Activated naive CD8-positive, alpha-beta T cell (primary cell): ENCODE data around the gene AOPEP.
A peak's percentile ranks its signal among the peaks of the same experiment; 100 is the strongest.
"Not testable (repeated sequence)": the region's sequence is repeated elsewhere in the genome, so short reads cannot be mapped to it uniquely, and the experiment has no call there.

ENCODE experiments used
- H3K27ac Mint-ChIP-seq: one replicate; pipeline ENCODE4 v1.8.0; 2021; ENCODE audit warnings: mixed read lengths
- H3K27me3 Mint-ChIP-seq: one replicate; pipeline ENCODE4 v1.8.0; 2021; ENCODE audit warnings: mixed read lengths
- H3K36me3 Mint-ChIP-seq: one replicate; pipeline ENCODE4 v1.8.0; 2021; ENCODE audit warnings: mixed read lengths
- H3K4me1 Mint-ChIP-seq: one replicate; pipeline ENCODE4 v1.8.0; 2021; ENCODE audit warnings: low read depth, mixed read lengths
- H3K4me3 Mint-ChIP-seq: one replicate; pipeline ENCODE4 v1.8.0; 2021; ENCODE audit warnings: mild to moderate bottlenecking, mixed read lengths
- H3K9me3 Mint-ChIP-seq: one replicate; pipeline ENCODE4 v1.8.0; 2021; ENCODE audit warnings: low read depth, mixed read lengths

The AOPEP gene

GRCh38 chr9:94823710-94824109, 97.2 kb downstream of the AOPEP start:
- no peaks in the 10 kb centered on the region for H3K9me3 Mint-ChIP-seq
- H3K27ac Mint-ChIP-seq = no peak overlapping the region

GRCh38 chr9:94824411-94824810, 97.9 kb downstream of the AOPEP start:
- Mint-ChIP-seq H3K36me3 (peaks cover 17% of the 10 kb centered on the region), H3K4me1 (no peaks in the 10 kb centered on the region), H3K4me3 (no peak overlapping the region), H3K9me3 (no peaks in the 10 kb centered on the region), H3K27me3 (no peaks in the 10 kb centered on the region), H3K27ac (no peak overlapping the region)

More at GRCh38 chr9:94823710-94824109, 97.2 kb downstream of the AOPEP start:
- no peaks in the 10 kb centered on the region for H3K27me3 Mint-ChIP-seq
- H3K4me3 Mint-ChIP-seq = no peak overlapping the region
- peaks cover 22% of the 10 kb centered on the region for H3K36me3 Mint-ChIP-seq
- no peaks in the 10 kb centered on the region for H3K4me1 Mint-ChIP-seq

- no peaks in the 10 kb centered on the region for H3K4me1 Mint-ChIP-seq
- no peak overlapping the region for H3K27ac Mint-ChIP-seq
- H3K36me3 Mint-ChIP-seq = peaks cover 17% of the 10 kb centered on the region
- no peaks in the 10 kb centered on the region for H3K9me3 Mint-ChIP-seq
- no peaks in the 10 kb centered on the region for H3K27me3 Mint-ChIP-seq
- no peak overlapping the region for H3K4me3 Mint-ChIP-seq
These were observed 98.6 kb downstream of the AOPEP start for GRCh38 chr9:94824913-94825610.

GRCh38 chr9:94825611-94825958, 99.1 kb downstream of the AOPEP start:
- Mint-ChIP-seq H3K4me3 (no peak overlapping the region), H3K36me3 (peaks cover 18% of the 10 kb centered on the region), H3K4me1 (no peaks in the 10 kb centered on the region), H3K27me3 (no peaks in the 10 kb centered on the region), H3K27ac (no peak overlapping the region), H3K9me3 (no peaks in the 10 kb centered on the region)

- no peaks in the 10 kb centered on the region for H3K4me1 Mint-ChIP-seq
- H3K36me3 Mint-ChIP-seq = peaks cover 20% of the 10 kb centered on the region
- no peaks in the 10 kb centered on the region for H3K27me3 Mint-ChIP-seq
- no peak overlapping the region for H3K4me3 Mint-ChIP-seq
- H3K27ac Mint-ChIP-seq = no peak overlapping the region
- H3K9me3 Mint-ChIP-seq = no peaks in the 10 kb centered on the region
These were observed 99.5 kb downstream of the AOPEP start for GRCh38 chr9:94826044-94826443.

- Mint-ChIP-seq H3K27ac (no peak overlapping the region), H3K27me3 (no peaks in the 10 kb centered on the region), H3K4me3 (no peak overlapping the region), H3K4me1 (no peaks in the 10 kb centered on the region), H3K9me3 (no peaks in the 10 kb centered on the region), H3K36me3 (peaks cover 22% of the 10 kb centered on the region)
These were observed 100.3 kb downstream of the AOPEP start for GRCh38 chr9:94826644-94827410.

GRCh38 chr9:94827584-94828304, 101.2 kb downstream of the AOPEP start:
- Mint-ChIP-seq H3K4me1 (no peaks in the 10 kb centered on the region), H3K27ac (no peak overlapping the region), H3K36me3 (peaks cover 23% of the 10 kb centered on the region), H3K9me3 (no peaks in the 10 kb centered on the region), H3K27me3 (no peaks in the 10 kb centered on the region), H3K4me3 (no peak overlapping the region)

- no peak overlapping the region for H3K4me3 Mint-ChIP-seq
- H3K4me1 Mint-ChIP-seq = no peaks in the 10 kb centered on the region
- no peaks in the 10 kb centered on the region for H3K9me3 Mint-ChIP-seq
- H3K36me3 Mint-ChIP-seq = peaks cover 16% of the 10 kb centered on the region
- H3K27me3 Mint-ChIP-seq = no peaks in the 10 kb centered on the region
- no peak overlapping the region for H3K27ac Mint-ChIP-seq
These were observed 103.0 kb downstream of the AOPEP start for GRCh38 chr9:94829380-94830070.

- not testable (repeated sequence) for H3K4me3 Mint-ChIP-seq, H3K27ac Mint-ChIP-seq, H3K4me1 Mint-ChIP-seq, H3K9me3 Mint-ChIP-seq, H3K27me3 Mint-ChIP-seq
- H3K36me3 Mint-ChIP-seq = peaks cover 16% of the 10 kb centered on the region
These were observed 103.6 kb downstream of the AOPEP start for GRCh38 chr9:94830071-94830604.

GRCh38 chr9:94833802-94834201, 107.3 kb downstream of the AOPEP start:
- H3K4me1 Mint-ChIP-seq = peaks cover 5% of the 10 kb centered on the region
- H3K36me3 Mint-ChIP-seq = peaks cover 24% of the 10 kb centered on the region
- H3K4me3 Mint-ChIP-seq = no peak overlapping the region
- H3K27me3 Mint-ChIP-seq = no peaks in the 10 kb centered on the region
- peaks cover 9% of the 10 kb centered on the region for H3K9me3 Mint-ChIP-seq
- H3K27ac Mint-ChIP-seq = no peak overlapping the region

GRCh38 chr9:94837404-94837803, 110.9 kb downstream of the AOPEP start:
- Mint-ChIP-seq H3K4me3 (no peak overlapping the region), H3K4me1 (peaks cover 18% of the 10 kb centered on the region), H3K27me3 (no peaks in the 10 kb centered on the region), H3K9me3 (peaks cover 16% of the 10 kb centered on the region), H3K36me3 (peaks cover 28% of the 10 kb centered on the region), H3K27ac (no peak overlapping the region)

GRCh38 chr9:94839398-94839797, 112.9 kb downstream of the AOPEP start:
- no peaks in the 10 kb centered on the region for H3K27me3 Mint-ChIP-seq
- peaks cover 26% of the 10 kb centered on the region for H3K4me1 Mint-ChIP-seq
- H3K36me3 Mint-ChIP-seq = peaks cover 26% of the 10 kb centered on the region
- H3K27ac Mint-ChIP-seq = peak overlapping the region; percentile 23
- peaks cover 16% of the 10 kb centered on the region for H3K9me3 Mint-ChIP-seq
- no peak overlapping the region for H3K4me3 Mint-ChIP-seq

GRCh38 chr9:94840738-94841137, 114.2 kb downstream of the AOPEP start:
- Mint-ChIP-seq H3K27ac (no peak overlapping the region), H3K9me3 (peaks cover 16% of the 10 kb centered on the region), H3K27me3 (no peaks in the 10 kb centered on the region), H3K4me1 (peaks cover 24% of the 10 kb centered on the region), H3K4me3 (no peak overlapping the region), H3K36me3 (peaks cover 22% of the 10 kb centered on the region)

- no peak overlapping the region for H3K4me3 Mint-ChIP-seq
- peaks cover 22% of the 10 kb centered on the region for H3K36me3 Mint-ChIP-seq
- H3K27me3 Mint-ChIP-seq = no peaks in the 10 kb centered on the region
- H3K9me3 Mint-ChIP-seq = peaks cover 8% of the 10 kb centered on the region
- H3K27ac Mint-ChIP-seq = no peak overlapping the region
- H3K4me1 Mint-ChIP-seq = peaks cover 25% of the 10 kb centered on the region
These were observed 116.6 kb downstream of the AOPEP start for GRCh38 chr9:94843134-94843533.
